HepG2 (cell line): ENCODE results near the gene AFAP1. TPM values are rescaled to one million over a fixed set of nuclear protein-coding genes. Genes with fewer than 3 reads are reported as not detected.

Experiments
- ATAC-seq: fragments of 200-7000 bp; cut with Tn5 transposase; 3 replicates; pipeline ENCODE4 v1.9.1; 2020; ENCODE audit warnings: mild to moderate bottlenecking, moderate library complexity
- BruUV-seq: library from RNA; stranded (reverse); fragments of 400-500 nt; replicated peaks from 2 replicates; lab custom pipeline; 2021; lab: Mats Ljungman, UMichigan
- CTCF ChIA-PET: fragments of 300-600 bp; formaldehyde crosslinking; extraction: SDS; loops from one replicate; lab custom pipeline; 2021; ENCODE audit warnings: low total read pairs, inconsistent platforms, low intra/inter-chr PET ratio; lab: Yijun Ruan, JAX
- POLR2A ChIA-PET: fragments of 350-600 bp; sonication (Branson Sonifier 250); formaldehyde crosslinking; loops from one replicate; lab custom pipeline; 2020; ENCODE audit warnings: antibody characterized with exemption, inconsistent platforms; lab: Yijun Ruan, JAX
- DNase-seq: peaks from one replicate; pipeline ENCODE4 v3.0.0-alpha.2; 2015; ENCODE audit warnings: low spot score
- FAIRE-seq: peaks from 3 replicates; lab custom pipeline; 2011; peaks lifted over from hg19 to GRCh38; lab: Jason Lieb, UNC
- H2AFZ ChIP-seq: one replicate; pipeline ENCODE4 v1.6.1; 2011; ENCODE audit warnings: low read length, inconsistent platforms
- H3K27ac ChIP-seq: fragments of 300-600 bp; 3 replicates; pipeline ENCODE4 v1.8.0; 2011; ENCODE audit warnings: mixed run types, mild to moderate bottlenecking, mixed read lengths, low read length, inconsistent platforms; ENCODE audit not compliant: insufficient read depth; ENCODE audit errors: extremely low read length
- H3K27me3 ChIP-seq, 2 experiments: fragments of 200-600 bp in 1 of 2; 2 replicates in 1 of 2; 3 replicates in 1 of 2; pipeline versions ENCODE4 v1.6.0 to v1.8.0; 2011; ENCODE audit warnings: low read length in 2 of 2, mild to moderate bottlenecking in 2 of 2, moderate library complexity in 2 of 2, inconsistent platforms in 1 of 2; ENCODE audit not compliant: insufficient read depth in 2 of 2, control insufficient read depth in 1 of 2
- H3K36me3 ChIP-seq, 2 experiments: fragments of 200-600 bp in 1 of 2; replicated peaks in 1 of 2; 2 replicates in 1 of 2; 3 replicates in 1 of 2; pipeline versions ENCODE4 v1.5.1 to v1.8.0; 2011; ENCODE audit warnings: low read length in 2 of 2, inconsistent platforms in 1 of 2; ENCODE audit not compliant: insufficient read depth in 2 of 2, control insufficient read depth in 1 of 2
- H3K4me1 ChIP-seq: 2 replicates; pipeline ENCODE4 v1.5.1; 2012; ENCODE audit warnings: low read length, inconsistent platforms; ENCODE audit not compliant: insufficient read depth
- H3K4me2 ChIP-seq: 2 replicates; pipeline ENCODE4 v1.6.0; 2011; ENCODE audit warnings: low read depth, low read length, inconsistent platforms
- H3K4me3 ChIP-seq, 3 experiments: fragments of 200-600 bp in 1 of 3; sonication (generic), shearing (Covaris generic) in 1 of 3; replicated peaks in 1 of 3; 2 replicates each; pipeline ENCODE4 v1.5.1; 2011 to 2016; ENCODE audit warnings: low read length in 3 of 3, inconsistent platforms in 2 of 3, low read depth in 2 of 3, mild to moderate bottlenecking in 2 of 3, control low read depth in 1 of 3, mixed read lengths in 1 of 3; ENCODE audit not compliant: insufficient read depth in 1 of 3
- H3K79me2 ChIP-seq: one replicate; pipeline ENCODE4 v1.6.1; 2011; ENCODE audit warnings: low read length, inconsistent platforms; ENCODE audit not compliant: insufficient read depth
- H3K9ac ChIP-seq: 2 replicates; pipeline ENCODE4 v1.6.0; 2011; ENCODE audit warnings: mild to moderate bottlenecking, low read depth, low read length, inconsistent platforms; ENCODE audit not compliant: insufficient read depth
- H3K9me3 ChIP-seq: 2 replicates; pipeline ENCODE4 v1.5.1; 2012; ENCODE audit warnings: mild to moderate bottlenecking, low read length
- H4K20me1 ChIP-seq: 2 replicates; pipeline ENCODE4 v1.6.0; 2011; ENCODE audit warnings: inconsistent platforms, mild to moderate bottlenecking, low read length, moderate library complexity; ENCODE audit not compliant: insufficient read depth
- CAMTA2 ChIP-seq: sonication (generic); formaldehyde crosslinking; IDR thresholded peaks from 2 replicates; pipeline ENCODE4 v1.4.0; 2020; ENCODE audit warnings: mild to moderate bottlenecking, missing genetic modification reagents, borderline replicate concordance
- EP300 ChIP-seq, 3 experiments: sonication (generic) in 1 of 3; formaldehyde crosslinking in 1 of 3; IDR thresholded peaks; 2 replicates each; pipeline versions ENCODE4 v1.5.1 to v1.6.1; 2011 to 2020; ENCODE audit warnings: low read depth in 2 of 3, low read length in 2 of 3, borderline replicate concordance in 1 of 3, improper control_type of control experiment in 1 of 3, mild to moderate bottlenecking in 1 of 3, missing genetic modification reagents in 1 of 3, moderate library complexity in 1 of 3
- FIP1L1 ChIP-seq: fragments of 200-400 bp; formaldehyde crosslinking; IDR thresholded peaks from 2 replicates; pipeline ENCODE4 v1.6.1; 2018; ENCODE audit warnings: low read depth, mild to moderate bottlenecking, low read length, moderate library complexity, borderline replicate concordance; ENCODE audit not compliant: insufficient read depth
- GABPA ChIP-seq, 2 experiments: IDR thresholded peaks; 2 replicates each; pipeline ENCODE4 v1.6.1; 2011 to 2016; ENCODE audit warnings: low read depth in 2 of 2, low read length in 1 of 2, missing biosample characterization in 1 of 2, missing genetic modification characterization in 1 of 2
- HNF4A ChIP-seq: sonication (generic); formaldehyde crosslinking; IDR thresholded peaks from 2 replicates; pipeline ENCODE4 v1.4.0; 2020; ENCODE audit warnings: missing genetic modification reagents
- HOXA9 ChIP-seq: sonication (generic); formaldehyde crosslinking; IDR thresholded peaks from 2 replicates; pipeline ENCODE4 v1.8.1; 2022; ENCODE audit warnings: missing genetic modification reagents, mild to moderate bottlenecking, moderate library complexity, borderline replicate concordance
- MED1 ChIP-seq: sonication (generic); formaldehyde crosslinking; IDR thresholded peaks from 2 replicates; pipeline ENCODE4 v1.4.0; 2020; ENCODE audit warnings: missing genetic modification reagents
- POLR2G ChIP-seq: fragments of 200-400 bp; formaldehyde crosslinking; IDR thresholded peaks from 2 replicates; pipeline ENCODE4 v1.6.1; 2018; ENCODE audit warnings: mild to moderate bottlenecking, low read depth, low read length, moderate library complexity
- REXO4 ChIP-seq: sonication (generic); formaldehyde crosslinking; IDR thresholded peaks from 2 replicates; pipeline ENCODE4 v1.8.0; 2022; ENCODE audit warnings: missing genetic modification reagents, mild to moderate bottlenecking, borderline replicate concordance
- RXRB ChIP-seq: IDR thresholded peaks from 2 replicates; pipeline ENCODE4 v1.6.1; 2016; ENCODE audit warnings: borderline replicate concordance, missing genetic modification reagents, missing compliant biosample characterization
- SAP130 ChIP-seq: IDR thresholded peaks from 2 replicates; pipeline ENCODE4 v1.6.1; 2016; ENCODE audit warnings: low read depth
- SCMH1 ChIP-seq: sonication (generic); formaldehyde crosslinking; IDR thresholded peaks from 2 replicates; pipeline ENCODE4 v1.9.0; 2021; ENCODE audit warnings: missing genetic modification reagents, mild to moderate bottlenecking, borderline replicate concordance
- SOX13 ChIP-seq, 3 experiments: fragments of 450-650 bp in 1 of 3; sonication (generic) in 1 of 3; formaldehyde crosslinking in 1 of 3; IDR thresholded peaks in 2 of 3; conservative IDR thresholded peaks in 1 of 3; 2 replicates each; pipeline versions ENCODE4 v1.5.0 to v1.6.1; 2016 to 2020; ENCODE audit warnings: antibody characterized with exemption in 1 of 3, mild to moderate bottlenecking in 1 of 3, missing compliant biosample characterization in 1 of 3, missing genetic modification reagents in 1 of 3, moderate library complexity in 1 of 3
- ZFP37 ChIP-seq: sonication (generic); formaldehyde crosslinking; IDR thresholded peaks from 2 replicates; pipeline ENCODE4 v1.4.0; 2020; ENCODE audit warnings: missing genetic modification reagents, borderline replicate concordance
- ZKSCAN5 ChIP-seq: sonication (generic); formaldehyde crosslinking; IDR thresholded peaks from 2 replicates; pipeline ENCODE4 v1.5.1; 2020; ENCODE audit warnings: mild to moderate bottlenecking, missing genetic modification reagents
- ZNF619 ChIP-seq: sonication (generic); formaldehyde crosslinking; IDR thresholded peaks from 2 replicates; pipeline ENCODE4 v1.4.0; 2020; ENCODE audit warnings: mild to moderate bottlenecking, missing genetic modification reagents
- WGBS: methylation state at CpG from one replicate; pipeline ENCODE4 v1.1.6; 2017; ENCODE audit warnings: low lambda C conversion rate; 5-methylcytosine and 5-hydroxymethylcytosine counted together
- in situ Hi-C: cut with HindIII; loops from 2 replicates; pipeline ENCODE4 v1.10.0; 2017; ENCODE audit warnings: low pct_unique_long_range_greater_than_20kb; ENCODE audit not compliant: extremely low pct_ligation_motif_present
- intact Hi-C: fragments of 100-400 bp; cut with micrococcal nuclease; formaldehyde crosslinking; loops from one replicate; pipeline ENCODE4 v1.10.0; 2022; ENCODE audit not compliant: unreplicated experiment
- polyA plus RNA-seq, 8 experiments: library from polyadenylated mRNA; depleted of rRNA in 3 of 8; stranded (reverse) in 7 of 8; unstranded in 1 of 8; fragments of >200 nt; fragmentation: Illumina TruSeq in 4 of 8; extraction: Trizol in 4 of 8; gene quantifications; 2 replicates each; pipeline versions ENCODE4 v1.2.1 to v1.2.3, GENCODE V29; 2011 to 2016; ENCODE audit warnings: low read depth in 4 of 8, missing spikeins in 1 of 8, mixed read lengths in 1 of 8; ENCODE audit not compliant: insufficient read depth in 1 of 8
- total RNA-seq, 5 experiments: library from RNA; depleted of rRNA; stranded (reverse); fragments of >200 nt; fragmentation: Illumina TruSeq; extraction: Trizol; gene quantifications; 2 replicates each; pipeline ENCODE4 v1.2.3, GENCODE V29; 2016; ENCODE audit warnings: low read depth in 1 of 5
- TF ChIP-seq, protein P1 (sequence below): sonication (generic); formaldehyde crosslinking; IDR thresholded peaks from 2 replicates; pipeline ENCODE4 v1.4.0; 2020; ENCODE audit warnings: missing genetic modification reagents, mild to moderate bottlenecking, borderline replicate concordance
- TF ChIP-seq, protein P2 (sequence below): sonication (generic); formaldehyde crosslinking; IDR thresholded peaks from 2 replicates; pipeline ENCODE4 v1.5.0; 2020; ENCODE audit warnings: mild to moderate bottlenecking, low read depth, missing genetic modification reagents, borderline replicate concordance
- TF ChIP-seq, protein P3 (sequence below): sonication (generic); formaldehyde crosslinking; IDR thresholded peaks from 2 replicates; pipeline ENCODE4 v1.4.0; 2020; ENCODE audit warnings: missing genetic modification reagents

Gene AFAP1
- total and polyA plus RNA-seq, 2 of the 13 experiments (the other 11 are each of a cell fraction or from before 2014, with no cell fraction given) = 2.5 TPM

DNA sequence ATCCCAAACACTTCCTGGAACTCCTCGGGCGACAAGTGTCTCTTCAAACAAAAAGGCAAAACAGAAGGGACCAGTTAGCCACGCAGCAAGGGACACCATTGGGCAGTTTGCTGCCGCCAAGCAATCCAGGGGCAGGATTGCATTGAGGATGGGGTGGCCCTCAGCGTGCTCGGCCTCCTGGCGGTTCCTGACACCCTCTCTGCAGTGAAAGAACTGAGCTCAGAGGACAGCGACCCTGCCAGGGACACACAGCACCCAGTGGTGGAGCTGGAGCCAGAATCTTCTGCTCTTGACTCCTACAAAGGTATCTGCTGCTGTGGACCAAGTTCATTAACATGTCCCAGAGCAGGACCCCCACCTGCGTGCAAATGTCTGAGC, 27.4 kb upstream of the AFAP1 start:
- no peaks in the 10 kb centered on the region for H3K36me3 ChIP-seq
- H3K27ac ChIP-seq = no peak overlapping the region
- 17% methylated on average over 5 of the region's 9 CpGs for WGBS
- H3K79me2 ChIP-seq = no peaks in the 10 kb centered on the region
- peak; percentile 46 for DNase-seq
- ATAC-seq = peak; percentile 60
- peaks cover 2 to 13% of the 10 kb centered on the region in 2 experiments; a peak in 3 of 5 replicates for H3K27me3 ChIP-seq
- ChIA-PET CTCF (no interaction called here), POLR2A (interaction anchor here (0.9 to 1.0 kb wide), 2 partner anchors 21 to 160 kb away, joined by 3 read pairs; no protein-coding TSS in a partner anchor)
- no peak overlapping the region for H3K9ac ChIP-seq
- no peaks in the 10 kb centered on the region for H3K9me3 ChIP-seq
- BruUV-seq = no TSS peak
- H2AFZ ChIP-seq = peak overlapping the region; percentile 74
- intact Hi-C loops = no loop called here
- FAIRE-seq = no peak
- no peaks in the 10 kb centered on the region for H4K20me1 ChIP-seq
- peaks cover 96% of the 10 kb centered on the region for H3K4me1 ChIP-seq
- H3K4me3 ChIP-seq = peak overlapping the region in 2 of 3 experiments; percentile 21 to 61; a peak in 5 of 6 replicates
- in situ Hi-C loops = no loop called here
- H3K4me2 ChIP-seq = peak overlapping the region; percentile 79
- TF ChIP-seq HOXA9 (CRISPR knock-in tag) (no peak), FIP1L1 (no peak), SOX13 (IDR thresholded peaks at IDR 0.05) (no peak), SOX13 (CRISPR knock-in tag; conservative IDR thresholded peaks at IDR 0.05 in 1 of 2, IDR thresholded peaks at IDR 0.05 in 1 of 2) (peak in 1 of 2 experiments; percentile 36; a peak in 1 of 4 replicates), HNF4A (CRISPR knock-in tag) (no peak), GABPA (IDR thresholded peaks at IDR 0.05; ENCODE audit: low read depth, low read length) (no peak), GABPA (CRISPR knock-in tag; IDR thresholded peaks at IDR 0.05; ENCODE audit: low read depth) (no peak), CAMTA2 (CRISPR knock-in tag) (no peak), SCMH1 (CRISPR knock-in tag) (no peak), ZFP37 (no peak), REXO4 (CRISPR knock-in tag) (no peak), POLR2G (no peak), ZKSCAN5 (no peak), RXRB (CRISPR knock-in tag) (no peak), ZNF619 (CRISPR knock-in tag) (no peak), EP300 (IDR thresholded peaks at IDR 0.05; ENCODE audit: low read depth in 2 of 2, low read length in 2 of 2) (no peak), EP300 (CRISPR knock-in tag; IDR thresholded peaks at IDR 0.05; ENCODE audit: borderline replicate concordance) (no peak), SAP130 (CRISPR knock-in tag) (peak; percentile 13; the same call in 1 of the 2 replicates), MED1 (CRISPR knock-in tag) (peak; percentile 18; the same call in 1 of the 2 replicates)
- TF ChIP-seq, protein P1, sequence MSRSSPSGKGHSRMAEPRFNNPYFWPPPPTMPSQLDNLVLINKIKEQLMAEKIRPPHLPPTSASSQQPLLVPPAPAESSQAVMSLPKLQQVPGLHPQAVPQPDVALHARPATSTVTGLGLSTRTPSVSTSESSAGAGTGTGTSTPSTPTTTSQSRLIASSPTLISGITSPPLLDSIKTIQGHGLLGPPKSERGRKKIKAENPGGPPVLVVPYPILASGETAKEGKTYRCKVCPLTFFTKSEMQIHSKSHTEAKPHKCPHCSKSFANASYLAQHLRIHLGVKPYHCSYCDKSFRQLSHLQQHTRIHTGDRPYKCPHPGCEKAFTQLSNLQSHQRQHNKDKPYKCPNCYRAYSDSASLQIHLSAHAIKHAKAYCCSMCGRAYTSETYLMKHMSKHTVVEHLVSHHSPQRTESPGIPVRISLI (CRISPR knock-in tag) = no peak
- TF ChIP-seq, protein P2, sequence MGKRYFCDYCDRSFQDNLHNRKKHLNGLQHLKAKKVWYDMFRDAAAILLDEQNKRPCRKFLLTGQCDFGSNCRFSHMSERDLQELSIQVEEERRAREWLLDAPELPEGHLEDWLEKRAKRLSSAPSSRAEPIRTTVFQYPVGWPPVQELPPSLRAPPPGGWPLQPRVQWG (CRISPR knock-in tag) = no peak
- TF ChIP-seq, protein P3, sequence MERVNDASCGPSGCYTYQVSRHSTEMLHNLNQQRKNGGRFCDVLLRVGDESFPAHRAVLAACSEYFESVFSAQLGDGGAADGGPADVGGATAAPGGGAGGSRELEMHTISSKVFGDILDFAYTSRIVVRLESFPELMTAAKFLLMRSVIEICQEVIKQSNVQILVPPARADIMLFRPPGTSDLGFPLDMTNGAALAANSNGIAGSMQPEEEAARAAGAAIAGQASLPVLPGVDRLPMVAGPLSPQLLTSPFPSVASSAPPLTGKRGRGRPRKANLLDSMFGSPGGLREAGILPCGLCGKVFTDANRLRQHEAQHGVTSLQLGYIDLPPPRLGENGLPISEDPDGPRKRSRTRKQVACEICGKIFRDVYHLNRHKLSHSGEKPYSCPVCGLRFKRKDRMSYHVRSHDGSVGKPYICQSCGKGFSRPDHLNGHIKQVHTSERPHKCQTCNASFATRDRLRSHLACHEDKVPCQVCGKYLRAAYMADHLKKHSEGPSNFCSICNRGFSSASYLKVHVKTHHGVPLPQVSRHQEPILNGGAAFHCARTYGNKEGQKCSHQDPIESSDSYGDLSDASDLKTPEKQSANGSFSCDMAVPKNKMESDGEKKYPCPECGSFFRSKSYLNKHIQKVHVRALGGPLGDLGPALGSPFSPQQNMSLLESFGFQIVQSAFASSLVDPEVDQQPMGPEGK = no peak
